Measurements from ENCODE around the gene KLHL20. TPM values are rescaled to one million over a fixed set of nuclear protein-coding genes. Genes with fewer than 3 reads are reported as not detected.
"Not testable (repeated sequence)": the region's sequence is repeated elsewhere in the genome, so short reads cannot be mapped to it uniquely, and the experiment has no call there.

KLHL20 gene
- total RNA-seq, 1 donor from 2014 or later = 25.4 TPM

GRCh38 chr1:173682184-173682583 lies 32.6 kb upstream of the KLHL20 start:
- Histone ChIP-seq H3K36me3 (ENCODE audit: insufficient read depth, low read length) (no peaks in the 10 kb centered on the region), H3K27ac (ENCODE audit: low read depth, low read length) (no peak overlapping the region), H3K4me2 (ENCODE audit: low read length) (no peak overlapping the region), H3K27me3 (ENCODE audit: insufficient read depth, low read length) (no peaks in the 10 kb centered on the region), H3K4me1 (ENCODE audit: insufficient read depth, low read length) (no peaks in the 10 kb centered on the region), H3K4me3 (ENCODE audit: insufficient read depth, low read depth, low read length) (no peak overlapping the region), H3K9me3 (ENCODE audit: insufficient read depth, low read depth, low read length) (no peaks in the 10 kb centered on the region), H4K20me1 (ENCODE audit: insufficient read depth, low read length) (no peaks in the 10 kb centered on the region), H2AFZ (ENCODE audit: low read depth, low read length) (no peak overlapping the region), H3K9ac (ENCODE audit: low read length) (no peak overlapping the region), H3K79me2 (ENCODE audit: insufficient read depth, low read length) (no peaks in the 10 kb centered on the region)
- peaks cover 10% of the 10 kb centered on the region for H3K36me3 Mint-ChIP-seq (ENCODE audit: low read depth, unreplicated experiment)
- no peak overlapping the region for H3K4me3 Mint-ChIP-seq (ENCODE audit: unreplicated experiment)
- no peaks in the 10 kb centered on the region for H3K27me3 Mint-ChIP-seq (ENCODE audit: low read depth, unreplicated experiment)
- FAIRE-seq (no peak), DNase-seq (ENCODE audit: low read depth) (no peak)
- H3K27ac Mint-ChIP-seq (ENCODE audit: unreplicated experiment) = no peak overlapping the region
- peaks cover 3% of the 10 kb centered on the region for H3K9me3 Mint-ChIP-seq (ENCODE audit: unreplicated experiment)
- no peak for TF ChIP-seq EZH2 (IDR thresholded peaks at IDR 0.05; ENCODE audit: insufficient read depth, low read length)
- TF ChIP-seq, protein P1, sequence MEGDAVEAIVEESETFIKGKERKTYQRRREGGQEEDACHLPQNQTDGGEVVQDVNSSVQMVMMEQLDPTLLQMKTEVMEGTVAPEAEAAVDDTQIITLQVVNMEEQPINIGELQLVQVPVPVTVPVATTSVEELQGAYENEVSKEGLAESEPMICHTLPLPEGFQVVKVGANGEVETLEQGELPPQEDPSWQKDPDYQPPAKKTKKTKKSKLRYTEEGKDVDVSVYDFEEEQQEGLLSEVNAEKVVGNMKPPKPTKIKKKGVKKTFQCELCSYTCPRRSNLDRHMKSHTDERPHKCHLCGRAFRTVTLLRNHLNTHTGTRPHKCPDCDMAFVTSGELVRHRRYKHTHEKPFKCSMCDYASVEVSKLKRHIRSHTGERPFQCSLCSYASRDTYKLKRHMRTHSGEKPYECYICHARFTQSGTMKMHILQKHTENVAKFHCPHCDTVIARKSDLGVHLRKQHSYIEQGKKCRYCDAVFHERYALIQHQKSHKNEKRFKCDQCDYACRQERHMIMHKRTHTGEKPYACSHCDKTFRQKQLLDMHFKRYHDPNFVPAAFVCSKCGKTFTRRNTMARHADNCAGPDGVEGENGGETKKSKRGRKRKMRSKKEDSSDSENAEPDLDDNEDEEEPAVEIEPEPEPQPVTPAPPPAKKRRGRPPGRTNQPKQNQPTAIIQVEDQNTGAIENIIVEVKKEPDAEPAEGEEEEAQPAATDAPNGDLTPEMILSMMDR (IDR thresholded peaks at IDR 0.05; ENCODE audit: insufficient read depth, low read depth, low read length) = no peak
- no peaks in the 10 kb centered on the region for H3K4me1 Mint-ChIP-seq (ENCODE audit: low read depth, unreplicated experiment)

DNA sequence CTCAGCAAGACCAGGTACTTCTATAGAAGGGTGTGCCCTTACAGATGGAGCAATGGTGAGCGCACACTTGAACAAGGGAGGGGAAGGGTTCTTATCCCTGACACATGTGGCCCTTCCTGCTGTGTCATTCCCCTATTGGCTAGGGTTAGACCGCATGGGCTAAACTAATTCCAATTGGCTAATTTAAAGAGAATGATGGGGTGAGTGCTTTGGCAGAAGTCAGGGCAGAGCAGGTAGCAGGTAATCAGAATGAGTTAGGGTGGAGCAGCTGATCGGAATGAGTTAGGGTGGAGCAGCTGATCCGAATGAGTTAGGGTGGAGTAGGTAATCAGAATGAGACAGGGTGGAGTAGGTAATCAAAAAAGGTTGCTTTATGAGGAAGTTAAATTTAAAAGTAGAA lies 30.9 kb upstream of the KLHL20 start:
- not testable (repeated sequence) for H3K4me1 ChIP-seq (ENCODE audit: insufficient read depth, low read length); H3K27me3 Mint-ChIP-seq (ENCODE audit: low read depth, unreplicated experiment); H3K79me2 ChIP-seq (ENCODE audit: insufficient read depth, low read length); H2AFZ ChIP-seq (ENCODE audit: low read depth, low read length); H3K4me3 Mint-ChIP-seq (ENCODE audit: unreplicated experiment); H4K20me1 ChIP-seq (ENCODE audit: insufficient read depth, low read length); H3K27ac ChIP-seq (ENCODE audit: low read depth, low read length); H3K9me3 ChIP-seq (ENCODE audit: insufficient read depth, low read depth, low read length); H3K36me3 ChIP-seq (ENCODE audit: insufficient read depth, low read length); H3K4me3 ChIP-seq (ENCODE audit: insufficient read depth, low read depth, low read length); FAIRE-seq; H3K4me1 Mint-ChIP-seq (ENCODE audit: low read depth, unreplicated experiment); DNase-seq (ENCODE audit: low read depth); H3K4me2 ChIP-seq (ENCODE audit: low read length); H3K27ac Mint-ChIP-seq (ENCODE audit: unreplicated experiment); H3K27me3 ChIP-seq (ENCODE audit: insufficient read depth, low read length); H3K9ac ChIP-seq (ENCODE audit: low read length); H3K36me3 Mint-ChIP-seq (ENCODE audit: low read depth, unreplicated experiment); H3K9me3 Mint-ChIP-seq (ENCODE audit: unreplicated experiment)

GRCh38 chr1:173685121-173685520 lies 29.7 kb upstream of the KLHL20 start:
- H3K9ac ChIP-seq (ENCODE audit: low read length); H3K4me3 Mint-ChIP-seq (ENCODE audit: unreplicated experiment); H3K27me3 Mint-ChIP-seq (ENCODE audit: low read depth, unreplicated experiment); H2AFZ ChIP-seq (ENCODE audit: low read depth, low read length); H3K4me1 Mint-ChIP-seq (ENCODE audit: low read depth, unreplicated experiment); FAIRE-seq; H3K36me3 ChIP-seq (ENCODE audit: insufficient read depth, low read length); H3K4me2 ChIP-seq (ENCODE audit: low read length); H3K36me3 Mint-ChIP-seq (ENCODE audit: low read depth, unreplicated experiment); H3K27ac ChIP-seq (ENCODE audit: low read depth, low read length); H3K4me3 ChIP-seq (ENCODE audit: insufficient read depth, low read depth, low read length); H3K4me1 ChIP-seq (ENCODE audit: insufficient read depth, low read length); H3K79me2 ChIP-seq (ENCODE audit: insufficient read depth, low read length); H3K9me3 Mint-ChIP-seq (ENCODE audit: unreplicated experiment); H3K27ac Mint-ChIP-seq (ENCODE audit: unreplicated experiment); H3K9me3 ChIP-seq (ENCODE audit: insufficient read depth, low read depth, low read length); H3K27me3 ChIP-seq (ENCODE audit: insufficient read depth, low read length); H4K20me1 ChIP-seq (ENCODE audit: insufficient read depth, low read length); DNase-seq (ENCODE audit: low read depth): not testable (repeated sequence)

- Histone ChIP-seq H3K4me2 (ENCODE audit: low read length) (no peak overlapping the region), H3K9me3 (ENCODE audit: insufficient read depth, low read depth, low read length) (no peaks in the 10 kb centered on the region), H3K79me2 (ENCODE audit: insufficient read depth, low read length) (no peaks in the 10 kb centered on the region), H3K36me3 (ENCODE audit: insufficient read depth, low read length) (no peaks in the 10 kb centered on the region), H3K9ac (ENCODE audit: low read length) (no peak overlapping the region), H3K27me3 (ENCODE audit: insufficient read depth, low read length) (no peaks in the 10 kb centered on the region), H3K4me1 (ENCODE audit: insufficient read depth, low read length) (no peaks in the 10 kb centered on the region), H3K27ac (ENCODE audit: low read depth, low read length) (no peak overlapping the region), H3K4me3 (ENCODE audit: insufficient read depth, low read depth, low read length) (no peak overlapping the region), H4K20me1 (ENCODE audit: insufficient read depth, low read length) (no peaks in the 10 kb centered on the region), H2AFZ (ENCODE audit: low read depth, low read length) (no peak overlapping the region)
- Mint-ChIP-seq H3K27me3 (ENCODE audit: low read depth, unreplicated experiment) (no peaks in the 10 kb centered on the region), H3K4me3 (ENCODE audit: unreplicated experiment) (no peak overlapping the region), H3K36me3 (ENCODE audit: low read depth, unreplicated experiment) (no peaks in the 10 kb centered on the region), H3K4me1 (ENCODE audit: low read depth, unreplicated experiment) (peaks cover 5% of the 10 kb centered on the region), H3K27ac (ENCODE audit: unreplicated experiment) (no peak overlapping the region), H3K9me3 (ENCODE audit: unreplicated experiment) (peaks cover 1% of the 10 kb centered on the region)
- TF ChIP-seq, protein P1 (IDR thresholded peaks at IDR 0.05; ENCODE audit: insufficient read depth, low read depth, low read length) = no peak
- TF ChIP-seq EZH2 (IDR thresholded peaks at IDR 0.05; ENCODE audit: insufficient read depth, low read length) = no peak
- DNase-seq (ENCODE audit: low read depth) (no peak), FAIRE-seq (no peak)
These were observed 26.5 kb upstream of the KLHL20 start for GRCh38 chr1:173688300-173688699.

Measured in astrocyte (in vitro differentiated cells and primary cell).